ENCODE data around the gene HTD2. TPM values are rescaled to one million over a fixed set of nuclear protein-coding genes. Genes with fewer than 3 reads are reported as not detected.
"Not testable (repeated sequence)": the region's sequence is repeated elsewhere in the genome, so short reads cannot be mapped to it uniquely, and the experiment has no call there.

The HTD2 gene
- 1.7 TPM for total RNA-seq (ENCODE audit: insufficient read depth, low replicate concordance)

GRCh38 chr3:58305882-58306711 lies at the start of gene HTD2, which contains the start of gene RPP14:
HTD2 (plus strand) TSS chr3:58306520; CDS start chr3:58317614, 11,094 bp downstream.
RPP14 (plus strand) TSS chr3:58306245; CDS start chr3:58310330, 4,085 bp downstream.
- peak; percentile 99 for DNase-seq (ENCODE audit: low spot score)

GRCh38 chr3:58258392-58259055 lies 47.8 kb upstream of the HTD2 start:
- no peak for DNase-seq (ENCODE audit: low spot score)

GRCh38 chr3:58260261-58260731 lies 46.0 kb upstream of the HTD2 start:
- no peak for DNase-seq (ENCODE audit: low spot score)

- no peak for DNase-seq (ENCODE audit: low spot score)
Measured at GRCh38 chr3:58260733-58261132, 45.6 kb upstream of the HTD2 start.

- DNase-seq (ENCODE audit: low spot score) = no peak
Measured at GRCh38 chr3:58261954-58262666, 44.2 kb upstream of the HTD2 start.

- no peak for DNase-seq (ENCODE audit: low spot score)
Measured at GRCh38 chr3:58266577-58266976, 39.7 kb upstream of the HTD2 start.

- not testable (repeated sequence) for DNase-seq (ENCODE audit: low spot score)
Measured at GRCh38 chr3:58267543-58267942, 38.8 kb upstream of the HTD2 start.

GRCh38 chr3:58269356-58269755 lies 37.0 kb upstream of the HTD2 start:
- no peak for DNase-seq (ENCODE audit: low spot score)

GRCh38 chr3:58270485-58270884 lies 35.8 kb upstream of the HTD2 start:
- no peak for DNase-seq (ENCODE audit: low spot score)

GRCh38 chr3:58271901-58272501 lies 34.3 kb upstream of the HTD2 start:
- peak; percentile 48 for DNase-seq (ENCODE audit: low spot score)

- peak; percentile 40 for DNase-seq (ENCODE audit: low spot score)
Measured at GRCh38 chr3:58272891-58273290, 33.4 kb upstream of the HTD2 start.

- DNase-seq (ENCODE audit: low spot score) = not testable (repeated sequence)
Measured at GRCh38 chr3:58273362-58273761, 33.0 kb upstream of the HTD2 start.

GRCh38 chr3:58274027-58274614 lies 32.2 kb upstream of the HTD2 start:
- DNase-seq (ENCODE audit: low spot score) = no peak

GRCh38 chr3:58281069-58281468 lies 25.3 kb upstream of the HTD2 start:
- DNase-seq (ENCODE audit: low spot score) = no peak

GRCh38 chr3:58285334-58285733 lies 21.0 kb upstream of the HTD2 start:
- DNase-seq (ENCODE audit: low spot score) = no peak

GRCh38 chr3:58287354-58287753 lies 19.0 kb upstream of the HTD2 start:
- no peak for DNase-seq (ENCODE audit: low spot score)

- no peak for DNase-seq (ENCODE audit: low spot score)
Measured at GRCh38 chr3:58288011-58288728, 18.1 kb upstream of the HTD2 start.

GRCh38 chr3:58288964-58289613 lies 17.2 kb upstream of the HTD2 start:
- not testable (repeated sequence) for DNase-seq (ENCODE audit: low spot score)

GRCh38 chr3:58290446-58290845 lies 15.9 kb upstream of the HTD2 start:
- not testable (repeated sequence) for DNase-seq (ENCODE audit: low spot score)

Measured in umbilical cord (tissue), 2 donors.